Prostate gland (tissue), 1 donor: ENCODE data around the gene ARMS2.

Experiments
- POLR2A ChIP-seq: fragments of 450-650 bp; IDR thresholded peaks from one replicate; pipeline ENCODE4 v1.6.1; 2016; ENCODE audit warnings: antibody characterized with exemption, mild to moderate bottlenecking
- POLR2AphosphoS5 ChIP-seq: sonication (generic); formaldehyde crosslinking; IDR thresholded peaks from one replicate; pipeline ENCODE4 v1.6.1; 2017; ENCODE audit warnings: antibody characterized with exemption

DNA sequence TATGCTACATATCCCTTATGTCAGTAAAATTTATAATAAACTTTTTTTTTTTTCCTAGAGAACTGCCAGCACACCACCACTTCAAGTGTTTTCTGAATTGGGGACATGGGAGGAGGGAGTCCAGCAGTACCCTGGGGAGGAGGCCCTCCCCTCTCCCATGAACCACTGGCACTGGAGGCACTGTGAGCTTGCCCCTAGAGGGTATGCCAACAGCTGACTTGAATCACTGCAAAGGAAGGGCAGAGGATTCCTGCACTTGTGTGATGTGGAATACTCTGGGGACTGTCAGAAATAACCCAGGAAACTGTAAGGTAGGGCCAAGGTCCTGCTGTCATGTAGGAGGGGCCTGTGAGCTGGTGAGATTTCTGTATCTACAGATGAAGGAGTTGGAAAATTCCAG is 8.5 kb upstream of the ARMS2 start:
- no peak for TF ChIP-seq POLR2A
- TF ChIP-seq POLR2AphosphoS5: no peak
